GM12891 (cell line): ENCODE data around the gene PPM1A. TPM values are rescaled to one million over a fixed set of nuclear protein-coding genes. Genes with fewer than 3 reads are reported as not detected.

Experiments
- DNase-seq: peaks from one replicate; pipeline ENCODE4 v3.0.0; 2011; ENCODE audit warnings: low spot score; ENCODE audit not compliant: insufficient read length
- FAIRE-seq: peaks from 2 replicates; lab custom pipeline; 2011; peaks lifted over from hg19 to GRCh38; lab: Jason Lieb, UNC
- PAX5 ChIP-seq: IDR thresholded peaks from 2 replicates; pipeline ENCODE4 v1.6.1; 2011; ENCODE audit warnings: low read length, moderate library complexity, mild to moderate bottlenecking; ENCODE audit not compliant: insufficient read depth, severe bottlenecking
- POLR2A ChIP-seq: IDR thresholded peaks from 2 replicates; pipeline ENCODE4 v1.6.1; 2011; ENCODE audit warnings: low read depth, low read length, control low read depth
- POLR2AphosphoS5 ChIP-seq: IDR thresholded peaks from 2 replicates; pipeline ENCODE4 v1.6.1; 2011; ENCODE audit warnings: low read depth, low read length, control low read depth
- POU2F2 ChIP-seq: IDR thresholded peaks from 2 replicates; pipeline ENCODE4 v1.6.1; 2011; ENCODE audit warnings: low read depth, mild to moderate bottlenecking, control low read depth, low read length, moderate library complexity
- SPI1 ChIP-seq: IDR thresholded peaks from 2 replicates; pipeline ENCODE4 v1.6.1; 2011; ENCODE audit warnings: low read depth, low read length, control low read depth
- TAF1 ChIP-seq: IDR thresholded peaks from 2 replicates; pipeline ENCODE4 v1.6.1; 2011; ENCODE audit warnings: low read depth, low read length, control low read depth
- polyA plus RNA-seq: library from polyadenylated mRNA; unstranded; fragments of >200 nt; gene quantifications from one replicate; pipeline ENCODE4 v1.2.1, GENCODE V29; 2012; ENCODE audit warnings: low read depth, missing spikeins, inconsistent platforms; ENCODE audit not compliant: missing spikeins

PPM1A gene
- polyA plus RNA-seq: 40.1 TPM

- DNase-seq: peak; percentile 83
- FAIRE-seq: peak; percentile 99
- TF ChIP-seq POU2F2: no peak
- TF ChIP-seq SPI1: no peak
- peak; percentile 87 for TF ChIP-seq POLR2A
- peak; percentile 79 for TF ChIP-seq POLR2AphosphoS5
- no peak for TF ChIP-seq PAX5
- peak; percentile 81 for TF ChIP-seq TAF1
Observed at GRCh38 chr14:60248697-60249318, at the start of gene PPM1A. PPM1A (plus strand) TSS chr14:60249221; CDS start chr14:60282704, 33,483 bp downstream.

GRCh38 chr14:60199321-60199720, 49.7 kb upstream of the PPM1A start:
- DNase-seq (no peak), FAIRE-seq (no peak)
- TF ChIP-seq POLR2AphosphoS5 (no peak), POLR2A (no peak), POU2F2 (no peak), SPI1 (no peak), PAX5 (no peak), TAF1 (no peak)

GRCh38 chr14:60204104-60204842, 44.7 kb upstream of the PPM1A start:
- DNase-seq (no peak), FAIRE-seq (peak; percentile 99)
- peak; percentile 97 for TF ChIP-seq POU2F2
- peak; percentile 59; the same call in 1 of the 2 replicates for TF ChIP-seq POLR2AphosphoS5
- no peak for TF ChIP-seq PAX5
- TF ChIP-seq TAF1: 0 out of 2 replicates have a peak, but pooled peaks have one; percentile 20
- peak; percentile 92 for TF ChIP-seq SPI1
- peak; percentile 41; the same call in 1 of the 2 replicates for TF ChIP-seq POLR2A

- no peak for DNase-seq
- TF ChIP-seq POLR2A (peak; percentile 32; the same call in 1 of the 2 replicates), POLR2AphosphoS5 (0 out of 2 replicates have a peak, but pooled peaks have one; percentile 41), SPI1 (peak; percentile 16; the same call in 1 of the 2 replicates), POU2F2 (0 out of 2 replicates have a peak, but pooled peaks have one; percentile 33), TAF1 (no peak), PAX5 (no peak)
- peak; percentile 97 for FAIRE-seq
Observed at GRCh38 chr14:60204843-60205774, 43.9 kb upstream of the PPM1A start.

- TF ChIP-seq POU2F2: no peak
- peak; percentile 24; the same call in 1 of the 2 replicates for TF ChIP-seq POLR2A
- no peak for TF ChIP-seq SPI1
- DNase-seq (no peak), FAIRE-seq (no peak)
Observed at GRCh38 chr14:60206249-60206670, 42.8 kb upstream of the PPM1A start.

GRCh38 chr14:60206837-60207533, 42.0 kb upstream of the PPM1A start:
- no peak for DNase-seq
- FAIRE-seq: peak; percentile 70
- TF ChIP-seq SPI1 (no peak), POLR2A (0 out of 2 replicates have a peak, but pooled peaks have one; percentile 30)

- FAIRE-seq (no peak), DNase-seq (no peak)
- TF ChIP-seq POLR2A (no peak), TAF1 (no peak), PAX5 (no peak), SPI1 (no peak), POU2F2 (no peak), POLR2AphosphoS5 (no peak)
Observed at GRCh38 chr14:60210703-60211102, 38.3 kb upstream of the PPM1A start.

- FAIRE-seq (no peak), DNase-seq (no peak)
- TF ChIP-seq SPI1 (no peak), PAX5 (no peak), POLR2AphosphoS5 (no peak), POLR2A (no peak), POU2F2 (no peak), TAF1 (no peak)
Observed at GRCh38 chr14:60211153-60211552, 37.9 kb upstream of the PPM1A start.
